ENCODE measurements around the gene TBCA.
A peak's percentile ranks its signal among the peaks of the same experiment; 100 is the strongest.
"Not testable (repeated sequence)": the region's sequence is repeated elsewhere in the genome, so short reads cannot be mapped to it uniquely, and the experiment has no call there.

Gene TBCA

GRCh38 chr5:77771452-77771851, 4.7 kb downstream of the TBCA start:
- no peak for FAIRE-seq

DNA sequence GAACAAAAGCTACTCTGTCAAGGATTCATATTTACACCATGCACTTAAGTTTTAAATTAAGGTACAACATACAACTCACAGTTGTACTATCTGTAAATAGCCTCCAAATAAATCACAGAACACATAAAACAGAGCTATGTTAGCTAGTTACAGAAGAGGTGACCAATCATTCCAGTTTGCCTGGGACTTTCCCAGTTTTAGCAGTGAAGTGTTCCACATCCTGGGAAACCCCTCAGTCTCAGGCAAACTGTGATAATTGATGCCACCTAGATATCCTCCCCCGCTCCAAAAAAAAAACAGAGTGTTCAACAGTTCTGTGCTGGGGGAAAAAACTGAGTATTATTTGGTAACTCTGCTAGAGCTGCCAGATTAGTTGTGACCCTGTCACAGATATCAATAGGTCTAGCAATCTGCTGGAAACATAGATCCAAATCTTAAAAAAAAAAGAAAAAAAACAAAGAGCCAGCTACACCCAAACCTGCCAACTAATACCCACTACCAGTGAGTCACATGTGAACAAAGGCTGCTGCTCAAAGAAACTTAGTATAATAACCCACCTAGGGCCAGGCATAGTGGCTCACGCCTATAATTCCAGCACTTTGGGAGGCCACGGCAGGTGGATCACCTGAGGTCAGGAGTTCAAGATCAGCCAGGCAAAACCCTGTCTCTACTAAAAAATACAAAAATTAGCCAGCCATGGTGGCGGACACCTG, 5.7 kb downstream of the TBCA start:
- no peak for FAIRE-seq

DNA sequence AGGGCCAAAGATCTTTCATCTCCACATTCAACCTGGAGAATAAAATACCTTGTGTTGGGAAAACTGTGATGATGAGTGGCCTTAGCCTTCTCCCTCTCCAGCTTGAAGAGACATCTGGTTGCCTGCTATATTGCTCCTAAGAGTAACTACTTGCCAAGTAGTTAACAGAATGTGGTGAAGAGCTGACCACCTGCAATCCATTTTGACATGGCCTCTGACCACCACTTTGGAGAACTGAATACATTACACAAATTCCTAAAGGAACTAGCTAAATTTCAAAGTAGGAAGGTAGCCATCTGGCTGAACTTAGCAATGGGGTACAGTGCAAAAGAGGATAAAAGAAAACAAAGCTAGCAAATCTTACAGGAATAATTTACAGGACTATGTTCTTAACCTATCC, 7.2 kb downstream of the TBCA start:
- FAIRE-seq = no peak

GRCh38 chr5:77767301-77767700, 8.8 kb downstream of the TBCA start:
- no peak for FAIRE-seq

- FAIRE-seq = no peak
Measured at GRCh38 chr5:77761606-77762005, 14.5 kb downstream of the TBCA start.

DNA sequence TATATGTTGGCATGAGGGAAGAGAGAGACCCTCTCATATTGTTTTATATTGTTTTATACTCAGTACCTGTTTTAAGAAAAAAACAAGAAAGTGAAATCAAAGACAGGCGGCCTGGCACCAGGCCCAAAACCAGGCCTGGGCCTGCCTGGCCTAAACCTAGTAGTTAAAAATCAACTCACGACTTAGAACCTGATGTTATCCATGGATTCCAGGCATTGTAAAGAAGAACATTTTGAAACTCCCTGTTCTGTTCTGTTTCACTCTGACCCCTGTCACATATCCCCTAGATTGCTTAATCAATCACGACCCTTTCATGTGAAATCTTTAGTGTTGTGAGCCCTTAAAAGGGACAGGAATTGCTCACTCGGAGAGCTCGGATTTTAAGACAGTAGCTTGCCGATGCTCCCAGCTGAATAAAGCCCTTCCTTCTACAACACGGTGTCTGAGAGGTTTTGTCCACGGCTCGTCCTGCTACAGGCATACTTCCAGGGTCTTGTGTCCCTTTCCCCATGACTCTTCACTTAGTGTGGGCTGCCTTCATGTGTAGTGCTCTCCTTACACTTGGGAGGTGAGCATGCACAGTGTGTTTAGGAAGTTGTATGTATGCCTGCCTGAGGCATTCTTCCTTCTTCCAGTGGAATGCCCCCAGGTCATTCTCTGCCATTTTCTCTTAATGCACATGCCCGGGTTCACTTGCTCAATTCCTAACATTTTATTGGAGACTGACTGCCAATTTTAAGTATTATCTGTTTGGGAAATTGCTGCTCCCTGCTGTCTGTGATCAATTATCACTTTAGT, 17.8 kb downstream of the TBCA start:
- FAIRE-seq = no peak

GRCh38 chr5:77751328-77752023, 24.7 kb downstream of the TBCA start:
- no peak for FAIRE-seq

DNA sequence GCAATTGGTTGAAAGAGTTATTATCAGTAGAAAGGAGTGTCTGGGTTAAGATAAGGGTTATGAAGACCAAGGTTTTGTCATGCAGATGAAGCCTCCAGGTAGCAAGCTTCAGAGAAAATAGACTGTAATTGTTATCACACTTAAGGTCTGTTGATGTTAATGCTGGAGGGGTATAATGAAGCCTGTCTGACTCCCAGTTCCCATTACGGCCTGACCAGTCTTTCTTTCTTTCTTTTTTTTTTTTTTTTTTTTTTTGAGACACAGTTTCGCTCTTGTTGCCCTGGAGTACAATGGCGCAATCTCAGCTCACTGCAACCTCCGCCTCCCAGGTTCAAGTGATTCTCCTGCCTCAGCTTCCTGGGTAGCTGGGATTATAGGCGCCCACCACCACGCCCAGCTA, 25.2 kb downstream of the TBCA start:
- not testable (repeated sequence) for FAIRE-seq

GRCh38 chr5:77748160-77748559, 28.0 kb downstream of the TBCA start:
- FAIRE-seq = no peak

DNA sequence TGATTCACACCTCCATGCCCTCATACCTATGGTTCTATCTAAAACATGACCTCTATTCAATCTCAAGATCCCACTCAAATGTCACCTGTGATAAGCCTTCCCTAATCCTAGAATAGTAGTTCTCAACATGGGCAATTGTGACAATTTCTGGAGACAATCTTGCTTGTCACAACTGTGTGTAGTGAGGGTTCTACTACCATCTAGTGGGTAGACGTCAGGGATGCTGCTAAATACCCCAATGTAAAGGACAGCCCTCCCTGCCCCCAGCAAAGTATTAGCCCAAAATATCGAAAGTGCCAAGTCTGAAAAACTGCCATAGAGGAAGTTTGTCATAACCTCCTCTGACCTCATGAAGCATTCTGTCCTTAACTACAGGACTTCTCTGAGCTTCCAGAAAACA, 32.0 kb downstream of the TBCA start:
- no peak for FAIRE-seq

GRCh38 chr5:77743181-77743580, 33.0 kb downstream of the TBCA start:
- FAIRE-seq = no peak

DNA sequence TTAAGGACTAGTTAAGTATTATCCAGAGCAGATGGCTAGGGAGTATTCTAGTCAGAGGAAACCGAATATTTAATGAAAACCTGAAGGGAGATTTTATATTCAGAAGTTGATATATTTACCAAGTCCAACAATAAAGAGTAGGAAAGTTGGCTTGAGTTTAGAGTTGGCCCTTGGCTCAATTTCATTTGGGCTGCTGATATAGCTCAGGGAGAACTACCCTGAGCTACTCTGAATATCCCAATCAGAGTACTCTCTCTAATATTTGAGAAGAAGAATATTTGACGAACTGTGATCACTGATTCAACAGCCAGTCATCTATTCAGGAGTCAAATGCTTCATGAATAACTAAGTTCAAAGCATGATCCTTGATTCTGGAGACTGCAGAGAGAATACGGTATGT, 34.5 kb downstream of the TBCA start:
- no peak for FAIRE-seq

- no peak for FAIRE-seq
Measured at GRCh38 chr5:77734885-77735284, 41.3 kb downstream of the TBCA start.

DNA sequence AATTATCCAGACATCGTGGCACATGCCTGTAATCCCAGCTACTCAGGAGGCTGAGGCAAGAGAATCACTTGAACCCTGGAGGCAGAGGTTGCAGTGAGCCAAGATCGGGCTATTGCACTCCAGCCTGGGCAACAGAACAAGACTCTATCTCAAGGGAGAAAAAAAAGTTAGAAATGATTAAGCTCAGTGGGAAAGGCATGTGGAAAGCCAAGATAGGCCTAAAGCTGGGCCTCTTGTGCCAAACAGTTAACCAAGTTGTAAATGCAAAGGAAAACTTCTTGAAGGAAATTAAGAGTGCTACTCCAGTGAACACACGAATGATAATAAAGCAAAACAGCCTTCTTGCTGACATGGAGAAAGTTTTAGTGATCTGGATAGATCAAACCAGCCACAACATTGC, 43.0 kb downstream of the TBCA start:
- no peak for FAIRE-seq

- no peak for FAIRE-seq
Measured at GRCh38 chr5:77727190-77727589, 48.9 kb downstream of the TBCA start.

GRCh38 chr5:77725616-77726015, 50.5 kb downstream of the TBCA start:
- no peak for FAIRE-seq

- no peak for FAIRE-seq
Measured at GRCh38 chr5:77724934-77725333, 51.2 kb downstream of the TBCA start.

GRCh38 chr5:77719666-77720363, 56.3 kb downstream of the TBCA start:
- no peak for FAIRE-seq

GRCh38 chr5:77718934-77719610, 57.1 kb downstream of the TBCA start:
- no peak for FAIRE-seq

- peak; percentile 89 for FAIRE-seq
Measured at GRCh38 chr5:77709993-77710685, 66.0 kb downstream of the TBCA start.

GRCh38 chr5:77709340-77709739, 66.8 kb downstream of the TBCA start:
- no peak for FAIRE-seq

DNA sequence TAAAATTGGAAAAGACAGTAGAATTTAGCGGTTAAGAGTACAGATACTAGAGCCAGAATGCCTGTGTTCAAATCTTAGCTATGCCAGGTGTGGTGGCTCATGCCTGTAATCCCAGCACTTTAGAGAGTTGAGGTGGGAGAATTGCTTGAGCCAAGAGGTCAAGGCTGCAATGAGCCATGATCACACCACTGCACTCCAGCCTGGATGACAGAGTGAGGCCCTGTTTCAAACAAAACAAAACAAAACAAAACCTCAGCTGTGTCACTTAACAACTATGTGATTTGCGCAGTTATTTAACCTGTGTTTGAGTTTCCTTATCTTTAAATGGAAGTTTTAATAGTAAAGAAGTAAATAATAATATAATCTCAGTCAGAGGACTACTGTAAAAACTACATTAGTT, 68.3 kb downstream of the TBCA start:
- no peak for FAIRE-seq
